HG03354 (cell line): ENCODE measurements around the gene TMEM132D.
"Not testable (repeated sequence)": the region's sequence is repeated elsewhere in the genome, so short reads cannot be mapped to it uniquely, and the experiment has no call there.

Experiments used
- ATAC-seq: cut with Tn5 transposase; IDR thresholded peaks from one replicate; pipeline ENCODE4 v1.9.1; 2021; ENCODE audit warnings: mild to moderate bottlenecking; ENCODE audit not compliant: unreplicated experiment, poor library complexity, severe bottlenecking

The TMEM132D gene

DNA sequence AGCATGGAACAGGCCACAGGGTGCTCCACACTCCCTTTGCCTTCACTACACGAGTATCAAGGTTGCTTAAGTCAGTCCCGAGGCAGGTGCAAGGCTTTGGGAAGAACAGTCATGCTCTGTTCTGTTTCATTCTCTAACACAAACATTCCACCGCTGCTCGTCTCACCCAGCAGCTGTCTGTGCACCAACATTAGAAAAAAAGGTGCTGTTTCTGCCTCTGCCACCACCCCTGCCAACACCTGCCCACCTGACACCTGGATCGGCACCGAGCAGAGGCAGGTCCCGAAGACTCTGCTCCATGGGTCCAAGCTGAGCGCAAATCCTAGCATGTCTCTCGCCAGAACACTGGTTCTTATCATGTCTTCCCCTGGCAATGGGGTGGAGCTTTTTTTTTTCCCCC, 347.7 kb downstream of the TMEM132D start:
- no peak for ATAC-seq

- no peak for ATAC-seq
Observed at GRCh38 chr12:129552996-129553750, 350.7 kb downstream of the TMEM132D start.

DNA sequence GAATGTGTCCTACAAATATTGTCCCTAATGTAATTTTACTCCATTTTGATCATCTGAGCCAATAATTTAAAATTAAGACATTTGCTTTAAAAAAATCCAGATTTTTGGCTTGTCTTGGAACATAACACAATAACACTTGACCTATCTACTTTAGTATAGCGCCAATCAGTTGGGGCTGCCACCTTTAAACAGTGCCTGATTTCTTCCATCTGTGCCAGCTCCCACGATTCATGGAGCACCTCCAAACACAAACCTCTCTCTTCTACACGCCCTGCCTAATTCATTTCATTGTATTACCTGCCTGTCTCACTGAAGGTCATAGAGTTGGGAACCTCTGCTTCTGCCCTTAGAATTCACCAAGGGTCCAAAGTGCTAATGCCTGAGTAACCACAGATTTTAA, 352.4 kb downstream of the TMEM132D start:
- ATAC-seq, result no peak

GRCh38 chr12:129550353-129550752, 353.5 kb downstream of the TMEM132D start:
- no peak for ATAC-seq

- ATAC-seq, result no peak
Observed at GRCh38 chr12:129549656-129550055, 354.2 kb downstream of the TMEM132D start.

- not testable (repeated sequence) for ATAC-seq
Observed at GRCh38 chr12:129549020-129549419, 354.8 kb downstream of the TMEM132D start.

DNA sequence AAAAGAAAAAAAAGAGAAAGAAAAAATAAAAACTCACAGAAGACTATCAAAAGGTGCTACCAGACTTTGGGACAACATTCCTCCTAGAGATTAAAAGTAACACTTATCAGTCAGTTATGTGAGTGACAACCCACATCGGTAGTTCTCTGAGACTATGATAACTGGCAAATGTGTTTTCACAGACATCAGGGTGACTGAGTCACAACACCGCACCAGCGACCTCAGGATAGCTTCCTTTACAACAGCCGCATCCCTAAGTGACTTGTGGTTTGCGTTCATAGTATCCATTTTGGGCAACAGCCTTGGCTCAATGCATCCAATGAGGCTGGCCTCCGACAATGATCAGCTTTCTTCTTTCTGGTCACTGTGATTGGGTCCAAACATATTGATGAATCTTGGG, 359.1 kb downstream of the TMEM132D start:
- no peak for ATAC-seq

- ATAC-seq, result no peak
Observed at GRCh38 chr12:129540954-129541353, 362.9 kb downstream of the TMEM132D start.

DNA sequence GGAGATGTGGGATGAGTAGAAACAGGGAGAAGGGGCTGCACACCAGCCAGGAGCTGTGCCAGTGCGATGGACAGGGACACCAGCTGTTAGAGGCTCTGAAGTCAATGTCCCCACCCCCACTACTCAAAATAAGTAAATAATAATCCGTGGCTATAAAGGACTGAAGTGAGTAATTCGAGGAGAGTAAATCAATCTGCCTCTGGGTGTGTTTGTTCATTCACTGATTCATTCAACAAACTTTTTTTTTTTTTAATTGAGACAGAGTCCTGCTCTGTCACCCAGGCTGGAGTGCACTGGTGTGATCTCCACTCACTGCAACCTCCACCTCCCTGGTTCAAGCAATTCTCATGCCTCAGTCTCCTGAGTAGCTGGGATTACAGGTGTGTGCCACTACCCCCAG, 363.6 kb downstream of the TMEM132D start:
- no peak for ATAC-seq

DNA sequence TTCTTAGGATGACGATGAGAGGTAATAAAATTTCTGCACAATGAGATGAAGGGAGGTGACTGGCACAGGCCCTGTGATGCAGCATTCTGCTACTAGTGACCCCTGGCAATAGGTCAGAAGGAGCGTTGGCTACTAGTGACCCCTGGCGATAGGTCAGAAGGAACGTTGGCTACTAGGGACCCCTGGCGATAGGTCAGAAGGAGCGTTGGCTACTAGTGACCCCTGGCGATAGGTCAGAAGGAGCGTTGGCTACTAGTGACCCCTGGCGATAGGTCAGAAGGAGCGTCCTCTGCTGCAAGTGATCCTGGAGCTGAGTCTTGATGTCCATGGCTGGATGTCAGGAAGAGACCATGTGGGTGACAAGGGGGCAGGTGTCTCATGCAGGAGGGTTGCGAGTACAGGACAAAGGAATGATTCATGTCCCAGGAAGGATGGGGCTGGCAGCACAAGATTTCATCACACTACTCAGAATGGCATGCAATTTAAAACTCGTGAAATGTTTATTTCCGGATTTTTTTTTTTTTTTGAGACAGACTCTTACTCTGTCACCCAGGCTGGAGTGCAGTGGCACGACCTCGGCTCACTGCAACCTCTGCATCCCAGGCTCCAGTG, 365.0 kb downstream of the TMEM132D start:
- not testable (repeated sequence) for ATAC-seq

- no peak for ATAC-seq
Observed at GRCh38 chr12:129538137-129538536, 365.7 kb downstream of the TMEM132D start.

GRCh38 chr12:129534966-129535750, 368.7 kb downstream of the TMEM132D start:
- no peak for ATAC-seq

DNA sequence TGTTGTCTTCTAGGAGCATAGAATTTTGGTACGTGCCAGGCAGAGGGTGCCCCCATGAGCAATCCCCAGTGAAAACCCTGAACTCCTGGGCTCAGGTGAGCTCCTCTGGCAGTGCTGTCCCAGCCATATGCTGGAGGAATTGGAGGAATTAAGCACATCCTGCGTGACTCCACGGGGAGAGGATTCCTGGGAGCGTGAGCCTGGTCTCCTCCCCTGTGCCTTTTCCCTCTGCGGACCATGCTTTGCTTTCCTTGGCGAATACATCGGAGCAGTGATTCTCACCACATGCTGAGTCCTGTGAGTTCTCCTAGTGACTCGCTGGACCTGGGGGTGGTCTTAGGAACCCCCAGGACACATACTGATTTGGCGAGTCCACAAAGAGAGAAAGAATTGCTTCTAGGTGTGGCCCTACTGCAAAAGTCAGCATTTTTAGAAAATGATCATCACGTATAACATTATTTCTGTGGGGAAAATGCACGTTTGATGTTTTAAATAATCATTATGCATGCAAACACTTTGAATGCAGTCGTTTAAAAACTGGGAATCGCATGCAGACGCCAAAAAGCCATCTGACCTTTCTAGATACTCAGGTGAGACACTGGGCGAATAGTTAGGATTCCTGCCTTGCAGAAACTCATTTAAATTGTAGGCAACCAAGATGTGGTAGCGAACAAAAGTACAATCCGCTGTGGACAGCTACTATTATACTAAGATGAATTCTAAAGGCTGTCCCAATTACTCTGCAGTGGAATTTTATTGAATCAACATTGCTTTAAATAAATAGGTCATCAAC, 370.9 kb downstream of the TMEM132D start:
- no peak for ATAC-seq

- ATAC-seq, result no peak
Observed at GRCh38 chr12:129532082-129532481, 371.7 kb downstream of the TMEM132D start.

DNA sequence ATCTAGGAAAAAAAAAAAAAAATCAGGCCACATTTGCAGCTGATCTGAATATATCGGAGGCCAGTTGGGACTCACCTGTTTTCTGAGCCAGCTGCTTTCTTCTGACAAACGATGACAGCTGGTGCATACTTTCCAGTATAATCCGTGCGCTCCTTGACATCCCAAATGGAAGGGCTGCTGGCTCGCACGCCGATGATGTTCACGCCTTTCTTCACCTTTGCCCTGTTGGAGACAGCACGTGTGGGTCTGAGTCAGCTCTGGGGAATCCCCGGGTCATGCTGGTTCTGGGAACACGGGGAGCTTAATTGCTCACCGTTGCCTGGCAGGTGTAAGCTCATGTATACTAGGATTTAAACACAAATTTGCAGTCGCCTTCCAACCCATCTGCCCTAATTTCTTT, 372.8 kb downstream of the TMEM132D start:
- no peak for ATAC-seq

- no peak for ATAC-seq
Observed at GRCh38 chr12:129530517-129530916, 373.3 kb downstream of the TMEM132D start.

- ATAC-seq, result no peak
Observed at GRCh38 chr12:129527506-129527905, 376.3 kb downstream of the TMEM132D start.

GRCh38 chr12:129523621-129524020, 380.2 kb downstream of the TMEM132D start:
- ATAC-seq, result no peak

DNA sequence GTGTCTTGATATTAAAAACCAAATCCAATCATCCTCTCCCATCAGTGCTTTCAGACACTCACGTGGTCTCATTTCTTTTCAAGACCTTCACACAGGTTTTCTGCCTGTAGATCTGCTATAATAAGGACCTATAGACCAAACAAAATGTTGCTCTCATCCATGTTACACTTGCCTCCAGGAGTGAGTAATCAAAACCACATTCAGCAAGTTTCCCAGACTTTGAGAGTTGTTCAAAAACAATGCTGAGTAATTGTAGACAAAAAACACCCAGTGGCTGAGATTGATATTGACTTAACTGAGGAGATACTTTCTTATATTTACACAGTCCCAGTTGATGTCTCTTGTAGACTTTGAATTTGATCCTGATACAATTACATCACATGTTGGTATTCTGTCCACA, 383.1 kb downstream of the TMEM132D start:
- ATAC-seq, result no peak

GRCh38 chr12:129503802-129504201, 400.0 kb downstream of the TMEM132D start:
- no peak for ATAC-seq
